ENCODE data around the gene GNPDA1.

GNPDA1 gene

DNA sequence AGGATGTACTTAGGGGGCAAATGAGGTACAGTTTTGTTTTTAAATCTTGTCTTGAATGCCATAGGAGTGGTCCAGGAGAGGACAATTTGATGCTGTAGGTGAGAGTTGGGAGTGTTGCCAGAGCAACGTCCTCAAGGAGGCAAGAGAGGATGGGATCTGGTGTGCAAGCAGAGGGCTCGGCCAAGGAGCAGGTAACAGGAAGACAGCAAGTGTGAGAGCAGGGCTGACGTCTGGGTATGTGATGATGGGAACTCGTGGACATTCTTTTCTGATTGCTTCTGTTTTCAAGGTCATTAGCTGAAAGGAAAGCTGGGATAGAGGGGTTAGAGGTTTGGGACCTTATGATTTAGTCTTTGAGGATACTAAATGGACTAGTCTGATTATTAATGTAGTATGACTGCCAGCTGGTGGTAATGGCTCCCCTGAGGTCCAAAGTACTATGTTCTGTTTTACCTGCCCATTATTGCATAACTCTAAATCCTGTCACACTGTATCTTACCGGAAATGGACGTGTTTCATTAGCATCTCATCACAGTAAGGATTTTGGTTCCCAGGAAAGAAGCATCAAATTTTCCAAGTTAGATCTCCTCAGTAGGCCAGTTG lies 15.4 kb downstream of the GNPDA1 start:
- in situ Hi-C loops (cut with HindIII; ENCODE audit: low sequenced_read_pairs), result no loop called here

DNA sequence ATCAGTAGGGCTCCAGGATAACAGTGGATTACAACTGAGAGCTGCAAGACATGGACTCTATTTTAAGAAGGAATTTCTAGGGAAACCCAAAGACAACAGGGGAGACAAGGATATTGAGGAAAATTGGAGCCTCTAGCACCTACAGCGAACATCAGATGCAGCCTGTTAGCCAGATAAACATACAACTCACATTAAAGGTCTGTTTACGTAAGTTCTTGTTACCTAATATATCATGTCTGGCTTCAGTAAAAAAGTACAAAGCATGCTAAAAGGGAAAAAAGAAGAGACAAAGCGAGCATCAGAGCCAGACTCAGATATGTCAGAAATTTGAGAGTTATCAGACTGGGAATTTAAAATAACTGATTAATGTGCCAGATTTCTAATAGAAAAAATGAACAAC lies 17.2 kb downstream of the GNPDA1 start:
- in situ Hi-C loops (cut with HindIII; ENCODE audit: low sequenced_read_pairs), result no loop called here

- in situ Hi-C loops (cut with HindIII; ENCODE audit: low sequenced_read_pairs), result no loop called here
Observed at GRCh38 chr5:141994511-141995136, 18.2 kb downstream of the GNPDA1 start.

DNA sequence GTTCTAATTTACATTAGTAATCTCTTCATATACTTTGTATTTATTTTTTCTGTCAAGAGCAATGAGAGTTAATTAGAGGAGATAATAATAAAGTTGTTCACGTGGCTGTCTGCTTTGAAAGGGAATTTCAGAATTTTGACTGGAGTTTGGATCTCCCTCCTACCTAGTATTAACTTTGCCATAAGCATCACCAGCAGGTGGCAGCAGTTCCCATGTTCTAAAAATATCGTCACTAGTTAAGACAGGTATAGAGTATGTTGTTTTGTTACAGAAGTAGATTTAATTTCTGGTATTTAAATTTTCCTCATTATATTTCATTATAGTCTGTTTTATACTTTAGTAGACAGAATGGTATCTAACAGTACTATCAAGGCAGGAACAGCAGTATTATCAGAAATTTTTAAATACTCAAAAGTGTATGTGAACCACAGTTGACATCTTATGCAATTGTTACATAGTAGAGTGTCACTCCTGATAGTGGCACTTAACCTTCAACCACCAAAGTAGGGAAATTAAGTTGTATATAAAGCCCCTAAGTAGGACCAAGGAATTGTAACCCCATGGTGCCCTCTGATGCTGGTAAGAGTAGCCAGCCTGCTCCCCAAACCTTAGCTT lies 20.4 kb downstream of the GNPDA1 start:
- in situ Hi-C loops (cut with HindIII; ENCODE audit: low sequenced_read_pairs), result no loop called here

DNA sequence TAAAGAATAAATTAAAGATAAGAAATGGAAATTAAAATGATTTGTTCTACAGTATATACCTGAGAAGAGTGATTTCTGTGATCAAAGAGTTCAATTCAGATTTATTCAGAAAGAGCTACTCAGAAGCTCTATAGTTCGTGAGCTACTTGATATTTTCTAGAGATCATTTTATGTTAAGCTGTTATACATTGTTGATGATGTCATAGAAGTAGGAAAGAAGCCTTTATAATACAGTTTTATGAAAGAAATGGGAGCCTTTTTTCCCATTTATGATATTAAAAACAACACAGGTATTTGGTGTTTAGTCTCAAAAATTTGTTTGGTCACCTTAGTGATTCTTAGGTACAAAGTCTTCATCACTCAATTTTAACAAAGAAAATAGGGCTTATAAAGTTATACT lies 23.1 kb downstream of the GNPDA1 start:
- in situ Hi-C loops (cut with HindIII; ENCODE audit: low sequenced_read_pairs), result loop anchor here (5.0 kb wide), 1 partner anchor 158 kb away; no protein-coding TSS in a partner anchor

DNA sequence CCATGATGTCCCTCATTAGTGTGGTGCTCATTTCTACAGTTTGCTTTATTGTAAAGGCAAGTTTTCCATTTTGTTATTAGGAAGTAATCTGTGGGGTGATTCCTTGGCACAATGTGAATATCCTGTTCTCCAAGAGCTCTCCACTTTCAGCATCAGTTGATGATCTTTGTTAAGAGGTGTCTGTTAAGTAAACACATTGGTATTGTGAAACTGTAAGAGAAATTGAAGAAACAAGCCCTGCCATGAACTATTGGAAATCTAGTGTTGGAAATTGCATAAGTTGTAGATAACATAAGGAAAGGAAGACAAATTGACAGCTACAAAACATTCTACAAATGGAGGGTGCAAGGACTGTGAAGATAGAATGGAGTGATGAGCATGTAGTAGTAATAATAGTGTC lies 26.8 kb downstream of the GNPDA1 start:
- in situ Hi-C loops (cut with HindIII; ENCODE audit: low sequenced_read_pairs), result loop anchor here (5.0 kb wide), 1 partner anchor 161 kb away; no protein-coding TSS in a partner anchor

GRCh38 chr5:141982626-141983025 lies 30.2 kb downstream of the GNPDA1 start:
- in situ Hi-C loops (cut with HindIII; ENCODE audit: low sequenced_read_pairs), result no loop called here

DNA sequence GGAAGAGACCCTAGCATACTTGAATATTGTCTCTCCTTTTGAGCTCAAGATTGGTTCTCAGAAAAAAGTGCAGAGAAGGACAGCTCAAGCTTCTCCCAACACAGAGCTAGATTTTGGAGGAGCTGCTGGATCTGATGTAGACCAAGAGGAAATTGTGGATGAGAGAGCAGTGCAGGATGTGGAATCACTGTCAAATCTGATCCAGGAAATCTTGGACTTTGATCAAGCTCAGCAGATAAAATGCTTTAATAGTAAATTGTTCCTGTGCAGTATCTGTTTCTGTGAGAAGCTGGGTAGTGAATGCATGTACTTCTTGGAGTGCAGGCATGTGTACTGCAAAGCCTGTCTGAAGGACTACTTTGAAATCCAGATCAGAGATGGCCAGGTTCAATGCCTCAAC lies 34.4 kb downstream of the GNPDA1 start:
- in situ Hi-C loops (cut with HindIII; ENCODE audit: low sequenced_read_pairs), result loop anchor here (10.0 kb wide), 2 partner anchors 284 to 566 kb away; no protein-coding TSS in a partner anchor

DNA sequence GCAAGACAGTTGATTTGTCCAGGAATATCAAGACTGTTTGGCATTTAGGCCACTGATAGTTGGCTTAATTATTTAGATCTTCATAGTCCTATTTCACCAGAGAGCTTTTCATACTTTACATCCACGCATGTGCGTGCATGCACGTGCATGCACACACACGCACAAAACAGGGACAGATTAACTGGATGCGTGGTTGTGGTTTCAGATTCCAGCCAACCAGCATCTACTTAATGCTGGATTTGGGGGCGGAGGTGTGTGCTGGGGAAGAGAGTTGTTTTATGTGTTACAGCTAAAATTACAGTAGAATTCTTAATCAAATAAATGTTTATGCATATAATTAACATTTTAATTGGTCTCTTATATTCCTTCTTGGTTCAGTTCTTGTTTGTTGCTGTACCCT lies 36.7 kb downstream of the GNPDA1 start:
- in situ Hi-C loops (cut with HindIII; ENCODE audit: low sequenced_read_pairs), result loop anchor here (10.0 kb wide), 2 partner anchors 281 to 569 kb away; no protein-coding TSS in a partner anchor

- in situ Hi-C loops (cut with HindIII; ENCODE audit: low sequenced_read_pairs), result loop anchor here (10.0 kb wide), 2 partner anchors 279 to 571 kb away; no protein-coding TSS in a partner anchor
Observed at GRCh38 chr5:141973871-141974595, 38.8 kb downstream of the GNPDA1 start.

- in situ Hi-C loops (cut with HindIII; ENCODE audit: low sequenced_read_pairs), result loop anchor here (10.0 kb wide), 2 partner anchors 275 to 575 kb away; no protein-coding TSS in a partner anchor
Observed at GRCh38 chr5:141969783-141970771, 42.8 kb downstream of the GNPDA1 start.

GRCh38 chr5:141968914-141969608 lies 43.8 kb downstream of the GNPDA1 start, which contains the start of gene RNF14:
Gene RNF14 (plus strand): TSS chr5:141969105. CDS start chr5:141973589, 4,484 bp downstream.
- in situ Hi-C loops (cut with HindIII; ENCODE audit: low sequenced_read_pairs), result no loop called here

DNA sequence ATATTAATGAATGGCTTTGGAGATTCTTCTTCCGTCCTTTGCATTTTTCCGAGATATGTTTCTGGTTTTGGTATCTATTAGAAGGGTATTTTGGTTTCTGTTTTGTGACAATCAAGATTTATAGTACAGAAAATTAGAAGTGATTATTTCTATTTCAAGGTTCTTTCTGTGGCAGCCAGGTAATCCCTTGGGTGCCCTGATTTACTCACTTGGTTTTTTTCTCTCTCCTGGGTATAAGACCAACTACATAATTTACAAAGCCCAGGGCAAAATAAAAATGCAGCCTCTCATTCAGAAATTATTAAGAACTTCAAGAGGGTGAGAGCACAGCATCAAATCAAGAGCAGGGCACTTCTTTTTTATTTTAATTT lies 45.9 kb downstream of the GNPDA1 start:
- in situ Hi-C loops (cut with HindIII; ENCODE audit: low sequenced_read_pairs), result no loop called here

DNA sequence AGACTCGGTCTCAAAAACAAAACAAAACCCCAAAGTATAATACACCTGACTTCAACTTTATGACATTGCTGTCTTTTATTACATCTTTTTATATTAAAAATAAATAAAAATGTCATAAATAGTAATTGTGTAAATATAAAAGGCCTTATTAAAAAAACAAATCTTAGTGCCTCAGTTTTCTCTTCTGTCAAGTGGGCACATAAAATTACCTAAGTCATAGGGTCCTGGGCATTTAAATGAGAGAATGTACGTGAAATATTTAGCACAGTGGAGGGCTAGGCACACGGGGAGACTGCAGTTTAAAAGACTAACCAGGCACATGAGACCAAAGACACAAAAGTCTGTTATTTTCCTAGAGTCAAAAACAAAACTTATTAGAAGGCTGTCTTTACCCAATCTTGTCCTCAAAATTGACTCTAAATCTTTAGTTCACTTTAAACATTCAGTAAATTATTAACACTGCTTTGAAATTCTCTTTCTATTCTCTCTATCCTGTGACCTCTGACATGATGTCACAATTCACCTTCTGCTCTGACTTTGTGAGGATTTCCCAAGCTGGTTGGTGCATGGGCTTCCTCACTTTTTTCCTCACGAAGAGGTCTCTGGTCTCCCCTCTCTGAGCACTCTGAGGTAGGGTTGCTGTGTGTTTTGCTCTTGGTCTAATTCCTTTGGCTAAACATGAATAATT lies 46.4 kb downstream of the GNPDA1 start:
- in situ Hi-C loops (cut with HindIII; ENCODE audit: low sequenced_read_pairs), result no loop called here

GRCh38 chr5:141965071-141965470 lies 47.8 kb downstream of the GNPDA1 start:
- in situ Hi-C loops (cut with HindIII; ENCODE audit: low sequenced_read_pairs), result no loop called here

- in situ Hi-C loops (cut with HindIII; ENCODE audit: low sequenced_read_pairs), result no loop called here
Observed at GRCh38 chr5:141963701-141964100, 49.1 kb downstream of the GNPDA1 start.

DNA sequence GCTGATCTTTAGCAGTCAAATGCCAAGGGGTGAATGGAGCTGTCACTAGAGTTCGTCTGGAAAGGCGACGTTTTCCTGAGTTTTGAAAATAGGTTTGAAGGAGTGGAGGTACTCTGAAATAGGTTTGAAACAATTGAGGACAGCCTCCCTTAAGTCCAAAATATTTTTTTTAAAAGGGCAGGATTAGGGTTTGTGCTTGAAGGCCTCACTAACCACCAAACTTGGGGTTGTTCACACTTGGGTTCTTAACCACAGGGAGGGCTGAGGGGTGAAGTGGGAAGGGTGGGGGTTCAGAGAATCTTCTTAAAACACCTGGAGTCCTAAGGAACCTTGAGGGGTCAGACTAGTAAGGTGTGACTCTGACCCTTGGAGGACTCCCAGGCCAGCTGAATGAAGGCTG lies 51.4 kb downstream of the GNPDA1 start:
- in situ Hi-C loops (cut with HindIII; ENCODE audit: low sequenced_read_pairs), result no loop called here

GRCh38 chr5:141960449-141961323 lies 52.1 kb downstream of the GNPDA1 start:
- in situ Hi-C loops (cut with HindIII; ENCODE audit: low sequenced_read_pairs), result no loop called here

Data from endothelial cell of hepatic sinusoid (primary cell).